Keratinocyte (primary cell): ENCODE data around the gene XIAP. TPM values are rescaled to one million over a fixed set of nuclear protein-coding genes. Genes with fewer than 3 reads are reported as not detected.

ENCODE experiments used
- DNase-seq: peaks from one replicate; pipeline ENCODE4 v3.0.0-alpha.2; 2011; ENCODE audit warnings: low read depth, missing footprints, low spot score
- FAIRE-seq: peaks from 2 replicates; lab custom pipeline; 2011; peaks lifted over from hg19 to GRCh38; lab: Jason Lieb, UNC
- H2AFZ ChIP-seq: 2 replicates; pipeline ENCODE4 v1.6.0; 2012; ENCODE audit warnings: low read length, control low read depth, inconsistent platforms; ENCODE audit not compliant: control insufficient read depth
- H3K27ac ChIP-seq: 2 replicates; pipeline ENCODE4 v1.5.1; 2011; ENCODE audit warnings: low read length; ENCODE audit not compliant: control insufficient read depth, insufficient read depth
- H3K27me3 ChIP-seq: 3 replicates; pipeline ENCODE4 v1.6.0; 2011; ENCODE audit warnings: low read length; ENCODE audit not compliant: control insufficient read depth, insufficient read depth; ENCODE audit errors: extremely low read depth
- H3K36me3 ChIP-seq, 2 experiments: 2 replicates in 1 of 2; 3 replicates in 1 of 2; pipeline ENCODE4 v1.5.1; 2011; ENCODE audit warnings: low read length in 2 of 2, mild to moderate bottlenecking in 1 of 2; ENCODE audit not compliant: control insufficient read depth in 2 of 2, insufficient read depth in 2 of 2; ENCODE audit errors: extremely low read depth in 1 of 2
- H3K4me1 ChIP-seq: 3 replicates; pipeline ENCODE4 v1.5.1; 2011; ENCODE audit warnings: low read length; ENCODE audit not compliant: control insufficient read depth, insufficient read depth; ENCODE audit errors: extremely low read depth
- H3K4me2 ChIP-seq: 3 replicates; pipeline ENCODE4 v1.6.0; 2011; ENCODE audit warnings: low read depth, low read length; ENCODE audit not compliant: control insufficient read depth, insufficient read depth; ENCODE audit errors: extremely low read depth
- H3K4me3 ChIP-seq, 3 experiments: fragments of 200-600 bp in 1 of 3; sonication (generic) in 1 of 3; 2 replicates in 2 of 3; 3 replicates in 1 of 3; pipeline ENCODE4 v1.5.1; 2011 to 2016; ENCODE audit warnings: low read length in 3 of 3, mild to moderate bottlenecking in 3 of 3, control low read depth in 2 of 3, inconsistent platforms in 1 of 3, low read depth in 1 of 3, mixed read lengths in 1 of 3, mixed run types in 1 of 3, moderate library complexity in 1 of 3; ENCODE audit not compliant: control insufficient read depth in 2 of 3, insufficient read depth in 2 of 3; ENCODE audit errors: extremely low read depth in 1 of 3
- H3K79me2 ChIP-seq: 2 replicates; pipeline ENCODE4 v1.6.0; 2012; ENCODE audit warnings: low read length; ENCODE audit not compliant: control insufficient read depth, insufficient read depth
- H3K9ac ChIP-seq: 3 replicates; pipeline ENCODE4 v1.6.0; 2011; ENCODE audit warnings: low read length; ENCODE audit not compliant: control insufficient read depth, insufficient read depth; ENCODE audit errors: extremely low read depth
- H3K9me1 ChIP-seq: 3 replicates; pipeline ENCODE4 v1.6.0; 2011; ENCODE audit warnings: low read length; ENCODE audit not compliant: control insufficient read depth, insufficient read depth; ENCODE audit errors: extremely low read depth
- H3K9me3 ChIP-seq: 2 replicates; pipeline ENCODE4 v1.5.1; 2012; ENCODE audit warnings: low read depth, low read length; ENCODE audit not compliant: control insufficient read depth
- H4K20me1 ChIP-seq: 3 replicates; pipeline ENCODE4 v1.6.0; 2011; ENCODE audit warnings: low read length; ENCODE audit not compliant: control insufficient read depth, insufficient read depth; ENCODE audit errors: extremely low read depth
- EZH2 ChIP-seq: IDR thresholded peaks from one replicate; pipeline ENCODE4 v1.6.1; 2012; ENCODE audit warnings: inconsistent platforms, mild to moderate bottlenecking, low read length, moderate library complexity
- dilution Hi-C: fragments of 300-500 bp; cut with MboI; formaldehyde crosslinking; loops from one replicate; pipeline ENCODE4 v1.7.0; 2020; ENCODE audit warnings: low sequenced_read_pairs; ENCODE audit not compliant: extremely low pct_ligation_motif_present
- polyA plus RNA-seq, 5 experiments: library from polyadenylated mRNA; depleted of rRNA in 3 of 5; stranded (reverse) in 3 of 5; stranded (forward) in 1 of 5; unstranded in 1 of 5; fragments of >200 nt; gene quantifications; 1 replicate in 1 of 5; 2 replicates in 3 of 5; 3 replicates in 1 of 5; pipeline versions ENCODE4 v1.2.1 to v1.2.3, GENCODE V29; 2011 to 2012; ENCODE audit warnings: missing spikeins in 2 of 5, low read depth in 1 of 5, low replicate concordance in 1 of 5
- TF ChIP-seq, protein P1 (sequence below), 3 experiments: IDR thresholded peaks in 1 of 3; conservative IDR thresholded peaks in 1 of 3; optimal IDR thresholded peaks in 1 of 3; 2 replicates in 2 of 3; 3 replicates in 1 of 3; pipeline versions ENCODE3 to v1.5.1; 2011; ENCODE audit warnings: low read length in 3 of 3, mild to moderate bottlenecking in 3 of 3, moderate library complexity in 2 of 3, control low read depth in 1 of 3, inconsistent platforms in 1 of 3; ENCODE audit not compliant: insufficient read depth in 2 of 3; ENCODE audit errors: extremely low read depth in 1 of 3

Gene XIAP
- polyA plus RNA-seq, 1 donor (not counting 4 experiments of a cell fraction or from before 2014, with no cell fraction given) = 18.3 TPM

- no peaks in the 10 kb centered on the region for H4K20me1 ChIP-seq
- no peak overlapping the region for H3K4me3 ChIP-seq
- no peak overlapping the region for H3K4me2 ChIP-seq
- no peaks in the 10 kb centered on the region for H3K36me3 ChIP-seq
- H3K27ac ChIP-seq = no peak overlapping the region
- no peak overlapping the region for H2AFZ ChIP-seq
- H3K27me3 ChIP-seq = no peaks in the 10 kb centered on the region
- FAIRE-seq (no peak), DNase-seq (no peak)
- no peaks in the 10 kb centered on the region for H3K9me3 ChIP-seq
- no peak overlapping the region for H3K9ac ChIP-seq
- TF ChIP-seq EZH2 = no peak
- TF ChIP-seq, protein P1, sequence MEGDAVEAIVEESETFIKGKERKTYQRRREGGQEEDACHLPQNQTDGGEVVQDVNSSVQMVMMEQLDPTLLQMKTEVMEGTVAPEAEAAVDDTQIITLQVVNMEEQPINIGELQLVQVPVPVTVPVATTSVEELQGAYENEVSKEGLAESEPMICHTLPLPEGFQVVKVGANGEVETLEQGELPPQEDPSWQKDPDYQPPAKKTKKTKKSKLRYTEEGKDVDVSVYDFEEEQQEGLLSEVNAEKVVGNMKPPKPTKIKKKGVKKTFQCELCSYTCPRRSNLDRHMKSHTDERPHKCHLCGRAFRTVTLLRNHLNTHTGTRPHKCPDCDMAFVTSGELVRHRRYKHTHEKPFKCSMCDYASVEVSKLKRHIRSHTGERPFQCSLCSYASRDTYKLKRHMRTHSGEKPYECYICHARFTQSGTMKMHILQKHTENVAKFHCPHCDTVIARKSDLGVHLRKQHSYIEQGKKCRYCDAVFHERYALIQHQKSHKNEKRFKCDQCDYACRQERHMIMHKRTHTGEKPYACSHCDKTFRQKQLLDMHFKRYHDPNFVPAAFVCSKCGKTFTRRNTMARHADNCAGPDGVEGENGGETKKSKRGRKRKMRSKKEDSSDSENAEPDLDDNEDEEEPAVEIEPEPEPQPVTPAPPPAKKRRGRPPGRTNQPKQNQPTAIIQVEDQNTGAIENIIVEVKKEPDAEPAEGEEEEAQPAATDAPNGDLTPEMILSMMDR (optimal IDR thresholded peaks at IDR 0.05 in 1 of 3, IDR thresholded peaks at IDR 0.05 in 1 of 3, conservative IDR thresholded peaks at IDR 0.05 in 1 of 3; ENCODE audit: extremely low read depth in 1 of 3, insufficient read depth in 2 of 3, low read length in 3 of 3) = no peak
- dilution Hi-C loops = no loop called here
- H3K4me1 ChIP-seq = peaks cover 5% of the 10 kb centered on the region
- H3K79me2 ChIP-seq = no peaks in the 10 kb centered on the region
- no peaks in the 10 kb centered on the region for H3K9me1 ChIP-seq
Measured at GRCh38 chrX:123854329-123854728, 5.5 kb upstream of the XIAP start.

GRCh38 chrX:123859409-123859845 is 426 bp upstream of the XIAP start:
- peak overlapping the region; percentile 86 for H3K4me2 ChIP-seq
- no peaks in the 10 kb centered on the region for H3K27me3 ChIP-seq
- TF ChIP-seq, protein P1 (optimal IDR thresholded peaks at IDR 0.05 in 1 of 3, IDR thresholded peaks at IDR 0.05 in 1 of 3, conservative IDR thresholded peaks at IDR 0.05 in 1 of 3; ENCODE audit: extremely low read depth in 1 of 3, insufficient read depth in 2 of 3, low read length in 3 of 3) = no peak
- no peak for TF ChIP-seq EZH2
- H4K20me1 ChIP-seq = no peaks in the 10 kb centered on the region
- no peaks in the 10 kb centered on the region for H3K36me3 ChIP-seq
- peaks cover 32% of the 10 kb centered on the region for H3K79me2 ChIP-seq
- peak overlapping the region; percentile 61 for H2AFZ ChIP-seq
- peaks cover 5% of the 10 kb centered on the region for H3K4me1 ChIP-seq
- peak overlapping the region; percentile 88 for H3K9ac ChIP-seq
- no peaks in the 10 kb centered on the region for H3K9me1 ChIP-seq
- peak overlapping the region; percentile 83 for H3K27ac ChIP-seq
- FAIRE-seq (no peak), DNase-seq (no peak)
- H3K9me3 ChIP-seq = no peaks in the 10 kb centered on the region
- dilution Hi-C loops = no loop called here
- H3K4me3 ChIP-seq = peak overlapping the region; percentile 66 to 77 (median 72)
